ENCODE measurements around the gene PLA2G3.

- TF ChIP-seq POLR2A (IDR thresholded peaks at IDR 0.05) (no peak), CTCF (IDR thresholded peaks at IDR 0.05) (no peak), EP300 (IDR thresholded peaks at IDR 0.05; ENCODE audit: low read depth) (no peak)
These were observed 40.9 kb downstream of the PLA2G3 start for GRCh38 chr22:31099386-31099785.
